Measurements from ENCODE around the gene HNRNPA0. TPM values are rescaled to one million over a fixed set of nuclear protein-coding genes. Genes with fewer than 3 reads are reported as not detected.

HNRNPA0 gene
- total RNA-seq, 4 donors from 2014 or later = 6.0 to 10.8 (median 9.0) TPM

DNA sequence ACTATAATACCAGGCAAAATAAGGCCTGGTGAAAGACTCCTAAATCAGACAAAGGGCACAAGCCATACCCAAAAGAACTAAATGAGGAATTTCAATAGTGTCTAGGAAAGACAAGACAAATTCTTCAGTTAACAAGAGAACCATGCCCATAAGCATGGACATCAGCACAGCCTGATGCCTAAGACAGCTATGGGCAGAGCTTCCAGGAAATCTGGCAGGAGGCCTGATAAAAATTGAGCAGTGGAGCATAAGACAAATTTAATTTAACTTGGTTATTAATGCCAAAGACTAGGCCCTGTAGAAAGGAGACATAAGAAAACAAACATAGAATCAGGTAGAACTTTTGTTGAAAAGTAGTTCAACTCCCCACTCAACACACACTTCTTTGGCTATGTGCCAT, 35.6 kb downstream of the HNRNPA0 start:
- Histone ChIP-seq H3K4me1 (no peaks in the 10 kb centered on the region), H3K27me3 (no peaks in the 10 kb centered on the region), H3K36me3 (no peaks in the 10 kb centered on the region), H3K9me3 (no peaks in the 10 kb centered on the region), H3K4me3 (no peak overlapping the region), H3K27ac (no peak overlapping the region)
- in situ Hi-C loops (cut with MboI; ENCODE audit: low pct_ligation_motif_present in 1 of 4, low pct_unique_long_range_greater_than_20kb in 1 of 4, low sequenced_read_pairs in 3 of 4) (no loop called here), intact Hi-C loops (cut with DNase I; ENCODE audit: low total_unique reads) (no loop called here)
- TF ChIP-seq, protein P1, sequence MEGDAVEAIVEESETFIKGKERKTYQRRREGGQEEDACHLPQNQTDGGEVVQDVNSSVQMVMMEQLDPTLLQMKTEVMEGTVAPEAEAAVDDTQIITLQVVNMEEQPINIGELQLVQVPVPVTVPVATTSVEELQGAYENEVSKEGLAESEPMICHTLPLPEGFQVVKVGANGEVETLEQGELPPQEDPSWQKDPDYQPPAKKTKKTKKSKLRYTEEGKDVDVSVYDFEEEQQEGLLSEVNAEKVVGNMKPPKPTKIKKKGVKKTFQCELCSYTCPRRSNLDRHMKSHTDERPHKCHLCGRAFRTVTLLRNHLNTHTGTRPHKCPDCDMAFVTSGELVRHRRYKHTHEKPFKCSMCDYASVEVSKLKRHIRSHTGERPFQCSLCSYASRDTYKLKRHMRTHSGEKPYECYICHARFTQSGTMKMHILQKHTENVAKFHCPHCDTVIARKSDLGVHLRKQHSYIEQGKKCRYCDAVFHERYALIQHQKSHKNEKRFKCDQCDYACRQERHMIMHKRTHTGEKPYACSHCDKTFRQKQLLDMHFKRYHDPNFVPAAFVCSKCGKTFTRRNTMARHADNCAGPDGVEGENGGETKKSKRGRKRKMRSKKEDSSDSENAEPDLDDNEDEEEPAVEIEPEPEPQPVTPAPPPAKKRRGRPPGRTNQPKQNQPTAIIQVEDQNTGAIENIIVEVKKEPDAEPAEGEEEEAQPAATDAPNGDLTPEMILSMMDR (IDR thresholded peaks at IDR 0.05) = no peak
- TF ChIP-seq POLR2A (IDR thresholded peaks at IDR 0.05) = no peak
- no peak for DNase-seq

DNA sequence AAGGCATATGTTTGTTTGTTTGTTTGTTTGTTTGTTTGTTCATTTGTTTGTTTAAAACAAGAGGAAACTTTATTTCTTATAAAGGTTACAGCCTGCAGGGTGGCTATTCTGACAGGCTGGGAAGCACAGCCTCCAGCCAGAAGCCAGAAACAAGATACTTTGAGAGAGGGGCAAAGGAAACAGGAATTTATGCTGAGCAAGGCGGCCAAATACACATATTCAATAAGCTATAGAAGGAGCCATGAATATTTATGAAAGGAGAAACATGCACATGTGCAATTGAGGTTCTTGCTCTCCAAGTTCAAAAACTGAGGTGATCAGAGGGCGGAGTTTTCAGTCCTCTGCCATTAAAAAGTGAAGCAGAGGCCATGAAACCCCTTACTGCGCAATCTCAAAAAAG, 37.8 kb downstream of the HNRNPA0 start:
- no peaks in the 10 kb centered on the region for H3K36me3 ChIP-seq
- in situ Hi-C loops (cut with MboI; ENCODE audit: low pct_ligation_motif_present in 1 of 4, low pct_unique_long_range_greater_than_20kb in 1 of 4, low sequenced_read_pairs in 3 of 4) (no loop called here), intact Hi-C loops (cut with DNase I; ENCODE audit: low total_unique reads) (no loop called here)
- no peaks in the 10 kb centered on the region for H3K4me1 ChIP-seq
- peaks cover 0 to 4% of the 10 kb centered on the region in 2 donors for H3K9me3 ChIP-seq
- DNase-seq = no peak
- H3K27me3 ChIP-seq = no peaks in the 10 kb centered on the region
- no peak overlapping the region for H3K4me3 ChIP-seq
- 95 to 100% methylated on average over 3 of the region's 3 CpGs for WGBS, 2 donors (ENCODE audit: low coverage in 1 of 2)
- H3K27ac ChIP-seq = no peak overlapping the region
- TF ChIP-seq, protein P1 (IDR thresholded peaks at IDR 0.05) = no peak
- TF ChIP-seq EP300 (IDR thresholded peaks at IDR 0.05; ENCODE audit: low read depth) (no peak), POLR2A (IDR thresholded peaks at IDR 0.05) (no peak), POLR2AphosphoS5 (IDR thresholded peaks at IDR 0.05) (no peak)

DNA sequence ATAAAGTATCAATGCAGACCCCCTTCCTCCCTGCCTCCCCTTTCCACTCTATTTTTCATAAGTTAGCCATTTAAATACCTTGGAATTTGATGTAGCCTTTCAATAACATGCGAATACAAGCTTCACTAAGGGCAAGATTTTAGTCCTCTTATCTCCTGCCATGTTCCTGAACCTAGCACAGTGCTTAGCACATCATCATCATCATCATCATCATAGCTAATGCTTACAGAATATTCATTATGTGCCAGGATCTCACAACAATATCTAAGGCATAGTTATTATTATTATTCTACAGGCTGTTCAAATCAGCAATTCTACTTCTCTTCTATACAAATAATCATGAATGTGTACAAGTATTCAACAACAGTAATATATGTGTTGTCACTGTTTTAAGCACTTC, 38.7 kb downstream of the HNRNPA0 start:
- in situ Hi-C loops (cut with MboI; ENCODE audit: low pct_ligation_motif_present in 1 of 4, low pct_unique_long_range_greater_than_20kb in 1 of 4, low sequenced_read_pairs in 3 of 4) = no loop called here
- Histone ChIP-seq H3K4me3 (no peak overlapping the region), H3K27ac (no peak overlapping the region), H3K4me1 (no peaks in the 10 kb centered on the region), H3K36me3 (no peaks in the 10 kb centered on the region), H3K9me3 (peaks cover 0 to 4% of the 10 kb centered on the region in 2 donors), H3K27me3 (no peaks in the 10 kb centered on the region)
- no peak for DNase-seq
- WGBS, 2 donors (ENCODE audit: low coverage in 1 of 2) = 94 to 100% methylated on average over 1 of the region's 1 CpG
- TF ChIP-seq, protein P1 (IDR thresholded peaks at IDR 0.05) = no peak
- TF ChIP-seq POLR2A (IDR thresholded peaks at IDR 0.05) (no peak), POLR2AphosphoS5 (IDR thresholded peaks at IDR 0.05) (no peak), EP300 (IDR thresholded peaks at IDR 0.05; ENCODE audit: low read depth) (no peak)
- intact Hi-C loops (cut with DNase I; ENCODE audit: low total_unique reads) = no loop called here

DNA sequence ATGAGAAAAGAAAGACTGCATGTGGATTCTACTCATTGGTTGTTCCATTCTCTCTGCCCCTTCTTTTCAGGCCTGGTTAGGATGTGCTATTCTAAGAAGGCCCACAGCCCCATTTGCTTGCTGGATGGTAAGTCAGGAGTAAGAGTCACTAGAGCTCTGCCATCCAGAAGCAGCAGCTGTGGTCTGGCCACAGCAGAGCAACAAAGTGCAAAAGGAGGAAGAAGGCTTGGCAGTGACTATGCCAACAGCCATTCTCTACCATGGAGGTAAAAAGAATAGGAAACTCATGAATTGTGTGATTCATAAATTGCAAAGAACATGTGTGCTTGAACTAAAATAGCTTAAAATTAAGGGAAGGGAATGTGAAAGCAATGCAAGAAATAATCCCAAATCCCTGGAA, 39.2 kb downstream of the HNRNPA0 start:
- no peak for DNase-seq
- Histone ChIP-seq H3K27me3 (no peaks in the 10 kb centered on the region), H3K9me3 (peaks cover 0 to 4% of the 10 kb centered on the region in 2 donors), H3K4me1 (no peaks in the 10 kb centered on the region), H3K4me3 (no peak overlapping the region), H3K27ac (no peak overlapping the region), H3K36me3 (no peaks in the 10 kb centered on the region)
- intact Hi-C loops (cut with DNase I; ENCODE audit: low total_unique reads) (no loop called here), in situ Hi-C loops (cut with MboI; ENCODE audit: low pct_ligation_motif_present in 1 of 4, low pct_unique_long_range_greater_than_20kb in 1 of 4, low sequenced_read_pairs in 3 of 4) (no loop called here)
- TF ChIP-seq POLR2A (IDR thresholded peaks at IDR 0.05) (no peak), POLR2AphosphoS5 (IDR thresholded peaks at IDR 0.05) (no peak), EP300 (IDR thresholded peaks at IDR 0.05; ENCODE audit: low read depth) (no peak)
- TF ChIP-seq, protein P1 (IDR thresholded peaks at IDR 0.05) = no peak

All from transverse colon (tissue), 4 donors.